Activated CD8-positive, alpha-beta memory T cell treated with anti-CD3 and anti-CD28 coated beads for 24 hours (primary cell): Measurements from ENCODE around the gene IRF1.

Experiments
- DNase-seq: peaks from one replicate; pipeline ENCODE4 v3.0.0-alpha.2; 2020

The IRF1 gene

GRCh38 chr5:132500244-132500930, 9.8 kb upstream of the IRF1 start:
- no peak for DNase-seq

GRCh38 chr5:132499440-132500243, 9.1 kb upstream of the IRF1 start:
- no peak for DNase-seq

GRCh38 chr5:132498686-132499271, 8.2 kb upstream of the IRF1 start:
- DNase-seq: no peak

GRCh38 chr5:132498152-132498551, 7.6 kb upstream of the IRF1 start:
- DNase-seq: no peak

GRCh38 chr5:132497488-132497997, 7.0 kb upstream of the IRF1 start:
- DNase-seq: peak; percentile 70

- peak; percentile 87 for DNase-seq
These were observed 6.3 kb upstream of the IRF1 start for GRCh38 chr5:132496631-132497487.

GRCh38 chr5:132496191-132496630, 5.6 kb upstream of the IRF1 start:
- peak; percentile 91 for DNase-seq

- DNase-seq: peak; percentile 93
These were observed 5.2 kb upstream of the IRF1 start for GRCh38 chr5:132495667-132496190.

GRCh38 chr5:132493821-132494220, 3.2 kb upstream of the IRF1 start:
- DNase-seq: no peak

GRCh38 chr5:132493241-132493640, 2.7 kb upstream of the IRF1 start:
- DNase-seq: no peak

GRCh38 chr5:132492386-132493125, 2.0 kb upstream of the IRF1 start:
- no peak for DNase-seq

- peak; percentile 77 for DNase-seq
These were observed 1.1 kb upstream of the IRF1 start for GRCh38 chr5:132491368-132492364.

- DNase-seq: peak; percentile 83
These were observed 596 bp downstream of the IRF1 start for GRCh38 chr5:132489871-132490483.

- DNase-seq: no peak
These were observed 1.4 kb downstream of the IRF1 start for GRCh38 chr5:132489051-132489770.

GRCh38 chr5:132488590-132488989, 2.0 kb downstream of the IRF1 start:
- no peak for DNase-seq

- peak; percentile 66 for DNase-seq
These were observed 2.6 kb downstream of the IRF1 start for GRCh38 chr5:132487841-132488555.

- peak; percentile 60 for DNase-seq
These were observed 3.5 kb downstream of the IRF1 start for GRCh38 chr5:132487095-132487428.

- peak; percentile 64 for DNase-seq
These were observed 4.1 kb downstream of the IRF1 start for GRCh38 chr5:132486318-132487094.
